Gastrocnemius medialis (tissue), 4 donors: ENCODE data around the gene DRC7.

Experiments
- CTCF ChIP-seq, 5 experiments: fragments of 450-650 bp in 3 of 5; fragments of 200-600 bp in 2 of 5; sonication (generic) in 2 of 5; IDR thresholded peaks in 4 of 5; conservative IDR thresholded peaks in 1 of 5; 1 replicate in 4 of 5; 2 replicates in 1 of 5; pipeline ENCODE4 v1.5.1; 2016 to 2019; ENCODE audit warnings: antibody characterized with exemption in 5 of 5, mild to moderate bottlenecking in 3 of 5, moderate library complexity in 3 of 5
- POLR2A ChIP-seq, 2 donors: fragments of 450-650 bp; IDR thresholded peaks; one replicate each; pipeline ENCODE4 v1.6.1; 2017; ENCODE audit warnings: antibody characterized with exemption in 2 of 2, mild to moderate bottlenecking in 2 of 2, moderate library complexity in 2 of 2

- TF ChIP-seq CTCF (IDR thresholded peaks at IDR 0.05 in 4 of 5, conservative IDR thresholded peaks at IDR 0.05 in 1 of 5) (no peak), POLR2A (IDR thresholded peaks at IDR 0.05) (no peak)
Observed at GRCh38 chr16:57747496-57747895, 52.9 kb downstream of the DRC7 start.
